Measurements from ENCODE around the gene ZSWIM1. TPM values are rescaled to one million over a fixed set of nuclear protein-coding genes. Genes with fewer than 3 reads are reported as not detected.

The ZSWIM1 gene
- total RNA-seq, 1 donor from 2014 or later = 17.3 TPM

DNA sequence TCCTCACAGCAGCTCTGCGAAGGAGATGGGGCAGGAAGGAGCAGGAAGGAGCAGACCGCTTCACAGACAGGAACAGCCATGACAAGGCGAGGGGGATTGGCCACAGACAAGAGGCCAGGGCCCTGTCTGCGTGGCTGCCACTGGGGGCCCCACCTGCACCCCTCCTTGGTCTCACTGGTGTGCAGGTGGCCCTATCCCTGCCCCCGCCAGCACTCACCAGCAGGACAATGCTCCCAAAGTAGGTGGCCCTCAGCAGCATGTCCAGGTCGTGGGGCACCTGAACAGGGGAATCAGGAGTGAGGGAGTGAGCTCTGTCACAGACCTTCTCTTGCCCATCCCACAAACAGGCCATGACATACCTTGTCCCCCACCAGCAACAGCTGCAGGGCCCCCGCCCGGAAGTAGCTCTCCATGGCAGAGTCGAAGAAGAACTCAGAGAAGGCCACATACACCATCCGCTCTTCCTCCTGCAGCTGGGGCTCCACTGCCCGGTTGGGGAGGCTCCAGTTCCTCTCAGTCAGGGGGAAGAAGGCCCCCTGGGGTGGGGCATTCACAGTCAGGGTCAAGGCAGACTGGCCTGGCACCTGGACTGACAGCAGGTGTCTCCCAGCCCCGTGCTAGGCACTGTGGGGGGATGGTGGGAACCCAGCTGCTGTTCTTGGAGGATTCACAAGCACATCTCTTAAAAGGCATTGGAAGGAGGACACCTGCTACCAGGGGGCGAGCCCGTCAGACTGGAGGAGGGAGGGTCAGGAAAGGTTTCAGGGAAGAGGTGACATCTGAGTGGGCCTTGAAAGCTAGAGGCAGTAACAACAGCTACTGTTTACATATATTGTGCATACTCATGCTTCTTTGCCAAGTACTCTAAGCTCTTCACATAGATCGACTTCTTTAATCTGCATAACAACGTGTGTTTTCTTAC is 23.8 kb downstream of the ZSWIM1 start:
- no peak overlapping the region for H3K4me3 Mint-ChIP-seq
- no peak overlapping the region for H3K27ac Mint-ChIP-seq
- no peaks in the 10 kb centered on the region for H3K27me3 Mint-ChIP-seq
- TF ChIP-seq, protein P1, sequence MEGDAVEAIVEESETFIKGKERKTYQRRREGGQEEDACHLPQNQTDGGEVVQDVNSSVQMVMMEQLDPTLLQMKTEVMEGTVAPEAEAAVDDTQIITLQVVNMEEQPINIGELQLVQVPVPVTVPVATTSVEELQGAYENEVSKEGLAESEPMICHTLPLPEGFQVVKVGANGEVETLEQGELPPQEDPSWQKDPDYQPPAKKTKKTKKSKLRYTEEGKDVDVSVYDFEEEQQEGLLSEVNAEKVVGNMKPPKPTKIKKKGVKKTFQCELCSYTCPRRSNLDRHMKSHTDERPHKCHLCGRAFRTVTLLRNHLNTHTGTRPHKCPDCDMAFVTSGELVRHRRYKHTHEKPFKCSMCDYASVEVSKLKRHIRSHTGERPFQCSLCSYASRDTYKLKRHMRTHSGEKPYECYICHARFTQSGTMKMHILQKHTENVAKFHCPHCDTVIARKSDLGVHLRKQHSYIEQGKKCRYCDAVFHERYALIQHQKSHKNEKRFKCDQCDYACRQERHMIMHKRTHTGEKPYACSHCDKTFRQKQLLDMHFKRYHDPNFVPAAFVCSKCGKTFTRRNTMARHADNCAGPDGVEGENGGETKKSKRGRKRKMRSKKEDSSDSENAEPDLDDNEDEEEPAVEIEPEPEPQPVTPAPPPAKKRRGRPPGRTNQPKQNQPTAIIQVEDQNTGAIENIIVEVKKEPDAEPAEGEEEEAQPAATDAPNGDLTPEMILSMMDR (conservative IDR thresholded peaks at IDR 0.05) = no peak
- H3K36me3 Mint-ChIP-seq = peaks cover 5% of the 10 kb centered on the region
- no peaks in the 10 kb centered on the region for H3K9me3 Mint-ChIP-seq
- DNase-seq (ENCODE audit: extremely low spot score, unreplicated experiment) = no peak
- no peaks in the 10 kb centered on the region for H3K4me1 Mint-ChIP-seq (ENCODE audit: unreplicated experiment)

DNA sequence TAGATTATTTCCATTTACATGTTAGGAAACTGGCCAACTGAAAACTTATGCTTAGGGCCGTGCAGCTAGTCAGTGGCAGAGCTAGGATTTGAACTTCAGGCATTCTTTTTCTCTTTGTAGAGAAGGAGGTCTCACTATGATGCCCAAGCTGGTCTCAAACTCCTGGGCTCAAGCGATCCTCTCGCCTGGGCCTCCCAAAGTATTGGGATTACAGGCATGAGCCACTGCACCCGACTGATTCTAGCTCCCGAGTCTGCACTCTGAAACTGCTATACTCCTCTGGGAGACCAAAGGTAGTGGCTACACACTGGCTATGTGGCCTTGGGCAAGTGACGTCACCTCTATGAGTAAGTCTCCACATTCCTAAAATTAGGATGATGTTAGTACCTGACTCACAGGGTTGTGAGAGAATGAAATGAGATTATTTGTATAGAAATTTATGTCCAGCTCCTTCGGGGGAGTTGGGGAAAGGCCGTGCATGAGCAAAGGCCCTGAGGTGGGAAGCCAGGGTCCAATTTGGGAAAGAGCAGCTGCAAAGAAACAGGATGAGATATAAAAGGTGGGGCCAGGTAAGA is 24.6 kb downstream of the ZSWIM1 start:
- no peaks in the 10 kb centered on the region for H3K27me3 Mint-ChIP-seq
- H3K4me3 Mint-ChIP-seq = no peak overlapping the region
- H3K9me3 Mint-ChIP-seq = no peaks in the 10 kb centered on the region
- peaks cover 7% of the 10 kb centered on the region for H3K36me3 Mint-ChIP-seq
- peaks cover 2% of the 10 kb centered on the region for H3K4me1 Mint-ChIP-seq (ENCODE audit: unreplicated experiment)
- TF ChIP-seq, protein P1 (conservative IDR thresholded peaks at IDR 0.05) = no peak
- no peak for DNase-seq (ENCODE audit: extremely low spot score, unreplicated experiment)
- peak overlapping the region; percentile 4 for H3K27ac Mint-ChIP-seq

DNA sequence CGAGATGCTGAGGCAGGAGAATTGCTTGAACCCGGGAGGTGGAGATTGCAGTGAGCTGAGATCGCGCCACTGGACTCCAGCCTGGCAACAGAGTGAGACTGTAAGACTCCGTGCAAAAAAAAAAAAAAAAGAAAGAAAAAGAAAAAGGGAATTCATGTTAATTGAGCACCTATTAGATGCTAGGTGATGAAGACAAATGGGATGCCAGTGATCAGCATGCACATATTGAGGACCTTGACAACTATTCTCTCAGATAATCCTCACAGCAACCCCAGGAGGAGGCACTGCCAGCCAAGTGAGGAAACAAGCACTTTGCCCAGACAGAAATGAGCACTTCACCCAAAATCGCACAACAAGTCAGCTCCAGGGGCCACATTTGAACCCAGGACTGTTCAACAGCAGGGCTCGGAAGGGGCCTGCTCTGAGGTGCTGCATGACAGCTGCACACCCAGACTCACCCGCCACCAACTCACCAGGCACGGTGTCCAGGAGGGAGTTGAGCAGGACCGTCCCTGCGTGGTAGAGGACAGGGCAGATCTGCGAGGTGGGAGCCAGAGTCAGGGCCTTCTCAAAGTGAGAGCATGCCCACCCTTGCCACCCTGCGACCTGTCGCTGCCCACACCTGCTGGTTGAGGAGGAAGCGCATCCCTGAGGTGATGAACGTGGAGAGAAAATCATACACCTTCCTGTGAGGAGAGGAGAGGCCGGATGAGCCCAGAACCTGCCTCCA is 26.4 kb downstream of the ZSWIM1 start:
- TF ChIP-seq, protein P1 (conservative IDR thresholded peaks at IDR 0.05) = no peak
- H3K27ac Mint-ChIP-seq = no peak overlapping the region
- DNase-seq (ENCODE audit: extremely low spot score, unreplicated experiment) = no peak
- peaks cover 7% of the 10 kb centered on the region for H3K4me1 Mint-ChIP-seq (ENCODE audit: unreplicated experiment)
- H3K4me3 Mint-ChIP-seq = no peak overlapping the region
- no peaks in the 10 kb centered on the region for H3K9me3 Mint-ChIP-seq
- H3K36me3 Mint-ChIP-seq = peaks cover 10% of the 10 kb centered on the region
- H3K27me3 Mint-ChIP-seq = no peaks in the 10 kb centered on the region

DNA sequence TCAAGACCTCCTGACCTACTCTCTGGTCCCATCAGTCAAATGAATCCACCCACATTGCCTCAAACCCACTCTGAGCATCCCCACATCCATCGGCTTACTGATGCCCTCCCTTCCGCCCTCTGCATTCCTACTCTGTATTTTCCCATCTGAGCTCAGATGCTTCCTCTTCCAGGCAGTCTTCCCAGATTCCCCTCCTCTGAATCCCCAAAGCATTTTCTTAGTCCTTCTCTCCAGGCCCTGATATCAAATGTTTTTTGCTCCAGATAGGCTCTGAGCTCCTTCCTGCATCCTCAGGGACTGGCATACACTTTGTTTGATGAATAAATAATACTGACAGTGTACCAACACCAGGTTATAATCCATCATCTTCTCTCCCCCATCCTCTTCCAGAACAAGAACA is 27.1 kb downstream of the ZSWIM1 start:
- H3K36me3 Mint-ChIP-seq = peaks cover 10% of the 10 kb centered on the region
- H3K4me1 Mint-ChIP-seq (ENCODE audit: unreplicated experiment) = peaks cover 7% of the 10 kb centered on the region
- H3K4me3 Mint-ChIP-seq = no peak overlapping the region
- H3K27ac Mint-ChIP-seq = no peak overlapping the region
- DNase-seq (ENCODE audit: extremely low spot score, unreplicated experiment) = no peak
- H3K27me3 Mint-ChIP-seq = no peaks in the 10 kb centered on the region
- H3K9me3 Mint-ChIP-seq = no peaks in the 10 kb centered on the region
- TF ChIP-seq, protein P1 (conservative IDR thresholded peaks at IDR 0.05) = no peak

DNA sequence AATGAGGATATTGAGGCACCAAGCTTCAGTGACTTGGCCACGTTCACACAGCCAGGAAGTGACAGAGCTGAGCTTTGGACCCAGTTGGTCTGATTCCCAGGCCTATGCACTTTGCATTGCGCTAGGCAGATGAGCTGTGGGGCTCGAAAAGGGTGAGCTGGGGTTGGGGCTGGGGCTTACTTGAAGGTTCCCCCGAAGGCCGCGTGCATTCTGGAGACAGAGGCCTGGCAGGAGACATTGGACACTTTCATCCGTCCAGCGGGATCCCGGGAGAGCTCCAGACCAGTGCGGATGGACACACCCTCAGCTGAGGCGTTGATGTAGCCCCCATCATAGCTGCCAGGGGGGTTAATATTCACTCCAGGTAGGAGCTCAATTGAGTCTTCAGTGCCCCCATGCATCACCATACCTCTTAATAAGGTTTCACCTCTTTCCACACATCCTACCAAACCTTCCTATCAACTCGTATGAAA is 28.3 kb downstream of the ZSWIM1 start:
- Mint-ChIP-seq H3K27me3 (no peaks in the 10 kb centered on the region), H3K9me3 (no peaks in the 10 kb centered on the region), H3K4me3 (no peak overlapping the region), H3K27ac (no peak overlapping the region), H3K4me1 (ENCODE audit: unreplicated experiment) (peaks cover 11% of the 10 kb centered on the region), H3K36me3 (peaks cover 10% of the 10 kb centered on the region)
- TF ChIP-seq, protein P1 (conservative IDR thresholded peaks at IDR 0.05) = no peak
- no peak for DNase-seq (ENCODE audit: extremely low spot score, unreplicated experiment)
